ENCODE results near the gene PPP1R16B.
"Not testable (repeated sequence)": the region's sequence is repeated elsewhere in the genome, so short reads cannot be mapped to it uniquely, and the experiment has no call there.

The PPP1R16B gene

GRCh38 chr20:38794057-38794456, 11.4 kb upstream of the PPP1R16B start:
- not testable (repeated sequence) for DNase-seq

- DNase-seq, result no peak
Measured at GRCh38 chr20:38798266-38798665, 7.2 kb upstream of the PPP1R16B start.

GRCh38 chr20:38799203-38799602, 6.3 kb upstream of the PPP1R16B start:
- no peak for DNase-seq

DNA sequence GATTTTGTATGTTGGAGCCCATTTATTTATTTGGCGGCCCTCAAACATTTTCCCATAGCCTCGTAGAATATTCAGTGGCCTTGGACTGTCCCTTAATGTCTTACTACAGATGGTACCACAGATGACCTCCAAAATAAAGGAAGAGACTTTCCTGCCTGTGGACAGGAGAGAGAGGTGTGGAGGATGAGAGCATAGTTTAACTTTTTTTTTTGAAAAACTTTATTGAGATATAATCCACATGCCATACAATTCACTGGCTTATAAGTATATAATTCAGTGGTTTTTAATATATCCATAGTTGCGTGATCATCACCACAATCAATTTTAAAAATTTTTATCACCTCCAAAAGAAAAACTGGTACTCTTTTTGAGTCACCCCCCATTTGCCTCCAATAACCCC, 4.6 kb upstream of the PPP1R16B start:
- DNase-seq, result no peak

DNA sequence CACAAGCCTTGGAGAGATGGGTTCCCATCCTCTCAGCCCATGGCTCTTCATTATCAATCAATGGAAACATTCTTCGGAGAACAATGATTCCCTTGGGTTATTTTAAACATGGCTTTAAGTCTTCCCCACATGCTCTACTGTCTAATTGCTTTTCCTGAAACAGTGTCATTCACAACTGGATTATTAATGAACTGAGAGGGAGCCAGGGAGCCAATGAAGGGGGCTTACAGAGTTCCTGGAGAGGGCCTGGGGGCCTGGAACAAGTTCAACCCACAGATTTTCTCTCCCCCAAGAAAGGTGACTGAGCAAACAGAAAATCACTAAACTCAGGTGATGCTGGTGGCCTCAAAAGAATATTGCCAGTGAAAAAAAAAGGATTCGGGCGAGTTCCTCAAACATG, 1.3 kb upstream of the PPP1R16B start:
- DNase-seq, result no peak

DNA sequence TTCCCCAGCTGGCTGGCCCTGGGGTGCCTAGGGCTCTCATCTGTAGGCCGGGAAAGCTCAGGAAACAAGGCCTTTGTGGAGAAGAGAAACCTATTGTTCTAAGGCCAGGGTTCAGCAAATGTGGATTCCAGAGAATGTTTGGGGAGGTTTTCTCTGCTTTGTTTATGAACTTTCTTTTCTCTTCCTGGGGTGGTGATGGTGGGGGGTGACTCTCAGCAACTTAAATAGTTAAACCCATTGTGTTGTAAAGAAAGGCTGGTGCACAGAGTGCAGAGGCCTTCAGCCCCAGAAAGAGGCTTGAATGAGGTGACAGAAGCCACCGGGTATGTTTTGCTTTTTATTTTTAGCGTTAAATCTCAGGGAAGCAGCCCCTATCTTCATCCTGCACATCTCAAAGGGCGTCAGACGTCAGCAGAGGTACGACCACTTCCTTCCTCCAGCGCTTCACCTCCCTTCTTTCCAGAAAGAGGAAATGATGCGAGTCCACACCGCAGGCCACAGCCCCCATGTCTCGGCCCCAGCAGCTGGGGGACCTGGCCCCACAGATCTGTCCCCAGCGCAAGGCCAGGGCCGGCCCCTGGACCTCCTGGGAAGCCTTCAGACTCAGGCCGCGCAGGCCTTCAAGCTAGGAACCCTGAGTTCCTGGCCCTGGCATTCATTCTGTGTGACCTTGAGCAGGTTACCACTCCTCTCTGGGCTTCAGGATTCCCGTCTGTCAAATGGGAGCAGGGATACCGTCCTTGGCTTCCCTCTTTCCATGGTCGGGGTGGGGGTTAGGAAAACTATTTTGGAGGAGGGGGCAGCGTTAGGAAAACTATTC, 605 bp upstream of the PPP1R16B start:
- DNase-seq, result no peak

DNA sequence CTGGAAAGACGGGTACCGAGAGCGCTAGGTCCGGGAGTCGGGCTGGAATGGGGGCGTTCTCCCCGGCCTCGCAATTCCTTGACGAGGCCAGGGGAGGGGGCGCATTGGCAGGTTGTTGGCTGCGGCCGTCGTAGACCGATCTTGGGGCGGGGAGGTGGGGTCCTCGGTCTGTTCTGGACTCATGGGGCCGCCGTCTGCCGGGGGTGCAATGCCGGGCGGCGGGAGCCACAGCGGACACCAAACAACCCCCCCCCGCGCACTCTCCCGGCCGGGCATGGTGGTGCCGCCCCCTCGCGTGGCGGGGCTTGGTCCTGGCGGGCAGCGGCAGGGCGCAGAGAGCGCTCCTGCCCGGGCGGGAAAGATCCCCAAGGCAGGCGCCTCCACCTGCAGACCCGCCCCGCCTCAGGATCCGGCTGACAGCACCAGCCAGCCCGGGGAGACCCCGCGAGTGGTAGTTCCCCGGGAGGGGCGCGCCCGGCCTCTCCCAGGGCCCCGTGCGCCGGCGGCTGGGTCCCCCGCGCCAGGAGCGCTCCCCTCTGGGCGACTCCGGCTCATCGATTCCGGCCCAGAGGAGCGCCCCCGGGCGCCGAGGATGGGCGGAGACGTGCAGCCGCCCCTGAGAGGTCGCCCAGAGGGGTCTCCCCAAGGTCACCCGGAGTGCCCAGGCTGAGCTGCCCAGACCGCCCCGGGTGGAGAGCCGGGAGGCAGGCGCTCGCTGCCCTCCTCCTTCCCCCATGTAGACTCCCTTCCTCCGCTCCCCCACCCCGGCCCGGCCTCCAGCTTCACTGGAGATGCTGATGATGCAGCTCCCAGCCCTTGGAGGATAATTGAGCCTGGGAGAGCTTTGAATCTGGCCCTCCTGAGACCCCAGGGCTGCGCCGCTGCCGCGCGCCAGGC, 709 bp downstream of the PPP1R16B start:
- DNase-seq, result no peak

DNA sequence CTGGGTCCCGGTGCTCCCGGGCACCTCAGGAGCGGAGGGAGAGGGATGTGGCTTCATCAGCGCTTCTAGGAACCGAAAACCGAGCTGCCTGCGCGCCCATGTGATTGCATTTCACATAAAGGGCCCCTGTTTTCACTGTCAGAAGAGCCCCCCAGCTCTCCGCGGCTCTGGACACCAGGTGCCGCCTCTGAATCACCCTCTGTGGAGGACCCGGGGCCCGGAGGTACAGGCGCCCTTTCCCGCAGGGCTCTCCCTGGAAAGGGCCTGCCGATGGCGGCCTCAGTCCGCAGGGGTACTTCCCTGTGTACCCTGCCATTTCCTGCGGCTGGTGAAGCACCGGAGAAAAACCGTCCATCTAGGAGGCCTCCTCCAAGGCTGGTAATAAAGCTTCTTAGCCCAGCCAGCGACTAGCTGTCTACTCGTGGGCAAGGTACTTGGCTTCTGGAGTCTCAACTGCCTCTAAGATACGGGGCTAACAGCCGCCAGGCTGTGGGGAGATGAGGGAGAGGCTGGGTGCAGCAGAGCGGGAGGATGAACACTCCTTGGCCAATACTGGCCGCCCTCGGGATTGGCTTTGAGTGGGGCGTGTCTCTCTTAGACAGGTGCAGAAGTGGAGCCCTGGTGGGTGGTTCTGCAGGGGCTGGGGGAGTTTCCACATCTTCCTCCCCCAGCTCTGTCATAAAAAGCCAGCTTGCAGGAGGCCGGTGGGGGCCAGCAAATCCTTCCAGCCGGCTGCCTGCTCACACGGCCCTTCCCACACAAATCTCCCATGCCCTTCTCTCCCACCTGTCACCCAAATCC, 1.6 kb downstream of the PPP1R16B start:
- DNase-seq, result no peak

- DNase-seq, result no peak
Measured at GRCh38 chr20:38809942-38810341, 4.4 kb downstream of the PPP1R16B start.

DNA sequence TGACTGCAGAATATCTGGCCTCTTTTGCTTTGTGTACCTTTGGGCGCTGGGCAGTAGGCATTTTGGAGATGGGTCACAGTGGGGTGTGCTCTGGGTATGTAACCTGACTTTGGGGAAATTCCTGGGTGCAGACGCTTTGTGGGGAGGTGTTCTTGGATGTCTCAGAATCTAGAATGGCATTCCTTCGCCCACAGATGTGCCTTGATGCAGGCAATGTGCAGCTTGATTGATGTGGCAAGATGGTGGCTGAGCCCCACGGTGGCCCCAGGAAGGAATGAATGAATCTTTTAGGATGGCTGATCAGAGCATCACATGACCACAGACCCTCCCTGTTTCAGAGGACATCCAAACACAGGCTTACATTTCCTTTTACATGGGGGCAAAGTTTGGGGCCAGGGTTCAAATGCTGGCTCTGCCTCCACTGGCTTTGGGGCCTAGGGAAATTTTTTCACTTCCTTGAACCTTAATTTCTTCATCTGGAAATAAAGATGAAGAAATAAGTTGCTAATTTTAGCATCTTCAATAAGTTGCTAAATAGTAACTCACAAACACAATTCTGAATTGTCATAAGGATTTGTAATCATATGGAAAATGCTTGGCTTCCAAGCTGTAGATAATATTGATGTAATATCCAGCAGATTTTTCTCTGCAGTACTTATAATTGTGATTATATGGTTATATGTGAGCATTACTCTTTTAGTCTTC, 5.6 kb downstream of the PPP1R16B start:
- DNase-seq, result no peak

GRCh38 chr20:38811769-38812168, 6.3 kb downstream of the PPP1R16B start:
- no peak for DNase-seq

GRCh38 chr20:38812182-38812581, 6.7 kb downstream of the PPP1R16B start:
- no peak for DNase-seq

GRCh38 chr20:38812709-38813573, 7.4 kb downstream of the PPP1R16B start:
- DNase-seq, result no peak

- DNase-seq, result not testable (repeated sequence)
Measured at GRCh38 chr20:38813574-38813962, 8.1 kb downstream of the PPP1R16B start.

DNA sequence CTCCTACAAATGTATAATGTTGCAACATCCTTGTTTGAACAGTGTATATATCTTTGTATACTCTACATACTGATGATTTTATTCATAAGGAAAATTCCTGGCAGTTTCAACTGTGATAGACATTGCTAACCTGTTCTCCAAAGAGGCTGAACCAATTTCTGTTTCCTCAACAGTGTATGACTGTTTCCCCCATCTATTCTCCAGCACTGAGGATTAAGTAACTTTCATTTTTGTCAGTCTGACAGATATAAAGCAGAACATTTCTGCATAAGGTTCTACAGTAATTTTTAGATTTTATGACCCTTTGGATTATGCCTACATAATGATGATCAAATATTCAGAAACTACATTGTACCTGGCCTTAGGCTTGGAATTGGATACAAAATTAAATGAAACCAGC, 9.9 kb downstream of the PPP1R16B start:
- no peak for DNase-seq

DNA sequence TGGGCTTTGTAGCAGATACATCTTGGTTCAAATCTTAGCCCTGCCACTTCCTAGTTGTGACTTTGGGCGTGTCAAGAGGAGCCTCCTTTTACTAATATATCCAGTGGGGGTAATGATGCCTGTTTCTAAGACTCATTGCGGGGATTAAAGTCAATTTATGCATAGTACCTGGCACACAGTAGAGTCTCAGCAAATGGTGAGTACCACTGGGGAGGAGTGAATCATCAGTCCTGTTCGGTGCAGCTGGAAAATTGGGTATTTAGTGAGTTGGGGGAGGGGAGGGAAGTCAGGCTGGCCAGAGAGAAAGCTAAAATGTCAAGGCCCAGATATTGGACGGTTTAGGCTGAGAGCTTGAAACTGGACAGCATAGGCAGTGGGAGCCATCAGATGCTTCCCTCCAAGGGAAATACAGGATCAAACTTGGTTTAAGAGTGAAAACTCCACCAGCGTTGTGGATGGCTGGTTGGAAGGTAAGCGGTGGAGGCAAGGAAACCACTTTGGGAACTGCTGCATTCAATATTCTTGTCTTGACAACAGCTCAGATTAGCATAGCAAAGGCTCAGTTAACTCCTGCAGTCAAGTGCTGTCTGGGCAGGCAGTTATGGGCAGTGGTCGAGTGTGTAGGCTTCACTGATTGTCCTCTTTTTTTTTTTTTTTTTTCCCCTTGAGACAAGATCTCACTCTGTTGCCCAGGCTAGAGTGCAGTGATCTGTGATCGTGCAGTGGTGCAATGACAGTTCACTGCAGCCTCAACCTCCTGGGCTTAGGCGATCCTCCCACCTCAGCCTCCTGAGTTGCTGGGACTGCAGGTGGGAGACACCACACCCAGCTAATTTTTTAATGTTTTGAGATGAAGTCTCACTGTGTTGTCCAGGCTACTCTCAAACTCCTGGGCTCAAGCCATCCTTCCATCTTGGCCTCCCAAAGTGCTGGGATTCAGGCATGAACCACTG, 12.9 kb downstream of the PPP1R16B start:
- DNase-seq, result no peak

- DNase-seq, result no peak
Measured at GRCh38 chr20:38825571-38825900, 20.0 kb downstream of the PPP1R16B start.

DNA sequence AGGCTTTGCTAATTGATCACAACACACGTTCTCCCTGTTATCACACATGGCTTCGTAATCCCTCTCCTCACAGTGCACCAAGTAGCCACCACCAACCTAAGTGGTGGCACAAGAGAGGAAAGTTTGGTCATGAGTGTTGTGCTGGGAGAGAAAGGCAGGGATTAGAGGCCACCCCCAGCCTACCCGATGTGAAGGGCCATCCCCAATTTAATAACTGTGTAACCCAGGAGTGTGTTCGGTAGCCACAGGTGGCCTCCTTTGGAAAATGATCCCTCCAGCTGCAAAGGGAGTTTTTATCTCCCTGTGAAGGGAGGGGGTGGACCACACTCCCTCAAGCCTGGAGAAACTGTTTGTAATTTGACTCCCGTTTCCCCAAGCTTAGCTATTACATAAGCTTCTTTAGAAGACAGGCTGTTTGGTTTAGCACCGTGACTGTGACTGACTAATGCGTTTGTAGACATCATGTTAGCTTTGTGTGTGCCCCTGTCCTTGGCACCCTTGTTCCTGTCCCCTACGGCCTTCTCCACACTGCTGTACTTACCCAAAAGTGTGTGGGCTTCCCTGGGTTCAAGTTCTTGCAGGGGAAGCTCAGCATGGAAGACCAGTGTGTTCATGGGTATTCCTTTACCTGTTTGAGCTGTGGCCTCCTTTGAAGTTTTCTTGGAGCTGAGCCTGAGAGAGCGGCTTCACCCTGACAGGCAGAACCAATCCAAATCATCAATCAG, 20.6 kb downstream of the PPP1R16B start:
- DNase-seq, result no peak

DNA sequence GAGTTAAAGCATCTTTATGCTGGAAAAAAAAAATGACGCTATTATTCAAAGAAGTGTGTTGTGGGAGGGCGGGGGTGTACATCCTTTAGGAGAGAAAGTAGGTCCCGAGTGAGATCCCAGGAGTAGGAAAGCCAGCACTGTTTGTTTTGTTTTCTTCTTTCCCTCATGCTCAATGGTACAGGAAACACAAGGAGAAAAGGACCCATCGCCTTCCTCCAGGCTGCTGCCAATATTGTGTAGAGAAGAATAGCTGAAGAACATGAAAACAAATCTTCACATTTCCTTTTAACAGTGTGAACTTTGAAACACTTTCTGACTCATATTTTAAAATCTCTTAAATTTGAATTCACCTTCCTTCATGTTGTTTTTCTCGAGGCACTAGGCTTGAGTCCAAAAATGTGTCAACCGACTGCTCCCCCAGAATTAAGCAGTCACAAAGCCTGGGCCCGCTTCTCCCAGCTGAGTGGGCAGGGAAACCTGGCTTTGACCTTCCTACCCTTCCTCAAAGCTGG, 22.3 kb downstream of the PPP1R16B start:
- DNase-seq, result no peak
